Peyer's patch (tissue), 4 donors: ENCODE data around the gene TSEN54. TPM values are rescaled to one million over a fixed set of nuclear protein-coding genes. Genes with fewer than 3 reads are reported as not detected.

Source experiments
- DNase-seq, 3 donors: peaks; one replicate each; pipeline ENCODE4 v3.0.0-alpha.2; 2017 to 2019
- H3K27ac ChIP-seq, 4 donors: fragments of 200-600 bp; sonication (generic); one replicate each; pipeline ENCODE4 v1.5.1; 2016 to 2019
- H3K27me3 ChIP-seq, 2 donors: fragments of 200-600 bp; sonication (generic); one replicate each; pipeline ENCODE4 v1.5.1; 2019
- H3K36me3 ChIP-seq, 3 donors: fragments of 200-600 bp; sonication (generic); one replicate each; pipeline ENCODE4 v1.5.1; 2016 to 2019
- H3K4me1 ChIP-seq, 4 donors: fragments of 200-600 bp; sonication (generic); one replicate each; pipeline ENCODE4 v1.5.1; 2016 to 2019
- H3K4me3 ChIP-seq, 4 donors: fragments of 200-600 bp; sonication (generic); 1 replicate in 3 of 4; 2 replicates in 1 of 4; pipeline ENCODE4 v1.5.1; 2016 to 2019; ENCODE audit warnings: mild to moderate bottlenecking in 1 of 4
- H3K9me3 ChIP-seq, 4 donors: fragments of 200-600 bp; sonication (generic); one replicate each; pipeline ENCODE4 v1.5.1; 2016 to 2019; ENCODE audit warnings: mild to moderate bottlenecking in 1 of 4
- POLR2A ChIP-seq, 2 donors: fragments of 450-650 bp; IDR thresholded peaks; one replicate each; pipeline ENCODE4 v1.5.1; 2017; ENCODE audit warnings: antibody characterized with exemption in 2 of 2, mild to moderate bottlenecking in 2 of 2, moderate library complexity in 2 of 2
- total RNA-seq, 4 donors: library from RNA; depleted of rRNA; stranded (reverse); fragments of >200 nt; gene quantifications; one replicate each; pipeline ENCODE4 v1.1.0, GENCODE V29; 2016
- TF ChIP-seq, protein P1 (sequence below), 6 experiments: fragments of 450-650 bp in 4 of 6; fragments of 200-600 bp in 2 of 6; sonication (generic) in 1 of 6; IDR thresholded peaks; one replicate each; pipeline ENCODE4 v1.5.1; 2017 to 2019; ENCODE audit warnings: antibody characterized with exemption in 6 of 6, mild to moderate bottlenecking in 3 of 6, moderate library complexity in 1 of 6

Gene TSEN54
- total RNA-seq, 4 donors from 2014 or later: 47.9 to 89.5 (median 80.0) TPM

DNA sequence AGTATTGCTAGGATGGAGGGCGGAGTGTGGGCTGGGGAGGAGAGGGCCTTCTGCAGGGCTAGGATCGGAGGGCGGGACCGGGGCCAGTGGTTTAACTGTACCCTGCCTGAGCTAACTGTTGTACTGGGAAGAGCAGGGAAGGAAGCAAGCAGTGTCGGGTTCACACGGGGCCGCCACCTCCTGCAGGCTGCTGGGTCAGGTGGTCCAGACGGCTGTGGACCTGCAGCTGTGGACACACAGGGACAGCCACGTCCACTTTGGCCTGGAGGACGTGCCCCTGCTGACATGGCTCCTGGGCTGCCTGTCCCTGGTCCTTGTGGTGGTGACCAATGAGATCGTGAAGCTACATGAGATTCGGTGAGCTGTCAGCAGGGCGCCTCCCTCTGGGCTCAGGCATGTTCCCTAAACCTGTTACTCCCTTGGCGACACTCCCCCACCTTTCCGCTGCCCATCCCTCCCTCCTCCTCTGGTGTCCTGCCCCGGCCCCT is 17.6 kb upstream of the TSEN54 start:
- H3K27me3 ChIP-seq: no peaks in the 10 kb centered on the region
- peak overlapping the region in 1 of 4 donors; percentile 7 for H3K27ac ChIP-seq
- H3K4me3 ChIP-seq: no peak overlapping the region
- DNase-seq: no peak
- H3K9me3 ChIP-seq: no peaks in the 10 kb centered on the region
- TF ChIP-seq POLR2A (IDR thresholded peaks at IDR 0.05): no peak
- TF ChIP-seq, protein P1, sequence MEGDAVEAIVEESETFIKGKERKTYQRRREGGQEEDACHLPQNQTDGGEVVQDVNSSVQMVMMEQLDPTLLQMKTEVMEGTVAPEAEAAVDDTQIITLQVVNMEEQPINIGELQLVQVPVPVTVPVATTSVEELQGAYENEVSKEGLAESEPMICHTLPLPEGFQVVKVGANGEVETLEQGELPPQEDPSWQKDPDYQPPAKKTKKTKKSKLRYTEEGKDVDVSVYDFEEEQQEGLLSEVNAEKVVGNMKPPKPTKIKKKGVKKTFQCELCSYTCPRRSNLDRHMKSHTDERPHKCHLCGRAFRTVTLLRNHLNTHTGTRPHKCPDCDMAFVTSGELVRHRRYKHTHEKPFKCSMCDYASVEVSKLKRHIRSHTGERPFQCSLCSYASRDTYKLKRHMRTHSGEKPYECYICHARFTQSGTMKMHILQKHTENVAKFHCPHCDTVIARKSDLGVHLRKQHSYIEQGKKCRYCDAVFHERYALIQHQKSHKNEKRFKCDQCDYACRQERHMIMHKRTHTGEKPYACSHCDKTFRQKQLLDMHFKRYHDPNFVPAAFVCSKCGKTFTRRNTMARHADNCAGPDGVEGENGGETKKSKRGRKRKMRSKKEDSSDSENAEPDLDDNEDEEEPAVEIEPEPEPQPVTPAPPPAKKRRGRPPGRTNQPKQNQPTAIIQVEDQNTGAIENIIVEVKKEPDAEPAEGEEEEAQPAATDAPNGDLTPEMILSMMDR (IDR thresholded peaks at IDR 0.05): no peak
- peaks cover 0 to 83% (median 0%) of the 10 kb centered on the region in 3 donors for H3K36me3 ChIP-seq
- no peaks in the 10 kb centered on the region for H3K4me1 ChIP-seq

DNA sequence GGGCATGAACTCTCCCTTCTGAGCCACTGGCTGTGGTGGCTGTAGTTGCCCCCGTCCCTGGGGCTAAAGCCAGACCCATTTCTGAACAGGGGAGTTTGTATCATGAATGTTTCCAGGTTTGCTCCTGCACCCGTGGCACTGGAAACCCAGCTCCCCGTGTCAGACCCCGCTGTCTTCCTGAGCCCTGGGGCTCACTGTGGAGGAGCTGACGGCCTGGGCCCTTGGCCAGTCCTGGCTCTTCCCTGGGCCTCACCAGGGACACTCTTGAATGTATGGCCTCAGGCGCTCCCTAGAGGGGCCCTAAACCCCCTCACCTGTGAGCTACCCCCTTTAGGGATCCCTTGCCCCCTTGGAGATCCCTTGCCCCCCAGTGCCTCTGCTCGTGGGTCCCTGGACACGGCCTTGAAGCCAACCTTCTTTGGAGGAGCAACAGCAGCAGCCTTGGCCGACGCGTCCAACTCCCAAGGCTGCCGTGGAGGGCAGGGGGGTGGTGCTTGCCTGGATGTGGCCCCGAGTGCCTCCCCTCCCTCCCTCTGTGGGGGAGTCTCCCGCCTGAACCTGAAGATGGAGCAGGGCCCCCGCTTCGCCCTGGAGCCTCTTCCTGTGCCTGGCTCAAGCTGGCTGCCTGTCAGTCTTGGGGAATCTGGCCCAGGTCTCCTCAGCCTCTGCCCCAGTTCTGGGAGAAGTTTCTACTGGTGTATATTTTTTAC is 16.9 kb upstream of the TSEN54 start:
- no peak overlapping the region for H3K4me3 ChIP-seq
- H3K36me3 ChIP-seq: peaks cover 0 to 81% (median 0%) of the 10 kb centered on the region in 3 donors
- no peaks in the 10 kb centered on the region for H3K27me3 ChIP-seq
- peaks cover 0 to 2% (median 0%) of the 10 kb centered on the region in 4 donors for H3K4me1 ChIP-seq
- TF ChIP-seq POLR2A (IDR thresholded peaks at IDR 0.05): no peak
- no peak overlapping the region for H3K27ac ChIP-seq
- no peak for DNase-seq
- no peaks in the 10 kb centered on the region for H3K9me3 ChIP-seq

DNA sequence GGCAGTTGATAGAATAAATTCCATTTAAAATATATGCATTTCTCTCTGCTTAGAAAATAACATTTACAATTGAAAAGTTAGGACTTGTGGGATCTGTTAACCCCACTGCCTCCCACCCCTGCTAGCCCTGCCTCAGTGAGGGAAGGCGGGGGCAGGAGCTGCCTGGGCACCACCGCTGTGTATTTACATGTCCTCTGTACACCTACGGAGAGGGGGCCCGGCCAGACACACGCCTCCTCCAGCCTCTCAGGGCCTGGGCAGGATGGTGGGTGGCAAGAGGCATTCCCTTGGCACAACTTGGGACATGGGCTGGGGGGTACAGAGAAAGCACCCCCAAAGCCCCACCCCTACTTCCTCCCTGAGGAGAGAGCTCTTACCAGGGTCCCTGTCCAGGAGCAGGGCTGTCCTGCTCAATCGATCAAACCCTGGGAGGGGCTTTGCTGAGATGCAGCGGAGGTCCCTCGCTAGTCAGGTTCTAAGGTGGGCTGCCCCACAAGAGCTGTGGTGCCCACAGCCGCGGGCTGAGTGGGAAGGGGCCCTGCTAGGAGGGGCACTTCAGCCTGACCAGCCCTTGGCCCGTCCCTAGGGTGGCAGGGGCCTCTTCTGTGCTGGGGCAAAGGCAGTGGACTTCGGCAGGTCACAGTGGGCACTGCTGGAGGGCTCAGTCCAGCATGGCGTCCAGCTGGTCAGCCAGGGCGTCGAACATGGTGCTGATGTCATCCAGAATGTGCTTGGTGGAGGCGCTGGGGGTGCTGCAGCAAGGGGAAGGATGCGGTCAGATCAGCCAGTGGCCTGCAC is 15.7 kb upstream of the TSEN54 start:
- Histone ChIP-seq H3K4me3 (no peak overlapping the region), H3K9me3 (no peaks in the 10 kb centered on the region), H3K36me3 (peaks cover 0 to 81% (median 0%) of the 10 kb centered on the region in 3 donors), H3K4me1 (peaks cover 0 to 6% (median 0%) of the 10 kb centered on the region in 4 donors), H3K27me3 (no peaks in the 10 kb centered on the region), H3K27ac (no peak overlapping the region)
- TF ChIP-seq, protein P1 (IDR thresholded peaks at IDR 0.05): no peak
- no peak for DNase-seq

DNA sequence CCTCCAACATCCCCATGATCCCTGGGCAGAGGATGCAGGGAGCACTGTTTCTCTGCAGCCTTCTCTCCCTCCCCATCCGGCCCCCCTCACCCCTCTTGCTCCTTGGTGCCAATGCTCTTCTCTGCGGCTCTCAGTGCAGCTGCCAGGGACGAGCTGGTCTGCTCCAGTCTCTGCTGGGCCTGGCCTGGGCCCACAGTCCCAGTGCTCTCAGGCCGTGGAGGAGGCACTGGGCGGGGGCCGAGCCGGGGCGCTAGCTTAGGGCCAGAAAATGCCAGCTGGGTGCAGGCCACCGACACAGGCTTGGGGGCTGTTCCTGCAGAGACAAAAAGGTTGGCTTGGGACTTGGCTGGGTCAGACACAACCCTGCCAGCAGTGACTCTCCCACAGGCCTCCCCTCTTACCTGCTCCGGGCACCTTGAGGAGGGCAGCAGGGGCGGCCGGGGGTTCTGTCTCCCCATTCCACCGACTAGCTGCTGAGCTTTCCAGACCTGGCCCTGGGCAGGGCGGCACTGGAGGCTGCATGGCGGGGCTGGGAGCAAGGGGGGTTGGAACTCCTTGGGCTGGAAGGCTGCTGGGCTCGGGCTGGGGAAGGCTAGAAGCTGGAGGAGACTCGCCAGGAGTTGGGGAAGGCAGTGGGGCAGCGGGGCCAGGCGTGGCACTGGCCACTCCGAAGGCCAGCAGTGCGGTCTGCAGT is 14.8 kb upstream of the TSEN54 start:
- Histone ChIP-seq H3K9me3 (no peaks in the 10 kb centered on the region), H3K4me3 (no peak overlapping the region), H3K36me3 (peaks cover 0 to 81% (median 0%) of the 10 kb centered on the region in 3 donors), H3K4me1 (peaks cover 0 to 6% (median 0%) of the 10 kb centered on the region in 4 donors), H3K27ac (no peak overlapping the region), H3K27me3 (no peaks in the 10 kb centered on the region)
- TF ChIP-seq POLR2A (IDR thresholded peaks at IDR 0.05): no peak
- no peak for DNase-seq

DNA sequence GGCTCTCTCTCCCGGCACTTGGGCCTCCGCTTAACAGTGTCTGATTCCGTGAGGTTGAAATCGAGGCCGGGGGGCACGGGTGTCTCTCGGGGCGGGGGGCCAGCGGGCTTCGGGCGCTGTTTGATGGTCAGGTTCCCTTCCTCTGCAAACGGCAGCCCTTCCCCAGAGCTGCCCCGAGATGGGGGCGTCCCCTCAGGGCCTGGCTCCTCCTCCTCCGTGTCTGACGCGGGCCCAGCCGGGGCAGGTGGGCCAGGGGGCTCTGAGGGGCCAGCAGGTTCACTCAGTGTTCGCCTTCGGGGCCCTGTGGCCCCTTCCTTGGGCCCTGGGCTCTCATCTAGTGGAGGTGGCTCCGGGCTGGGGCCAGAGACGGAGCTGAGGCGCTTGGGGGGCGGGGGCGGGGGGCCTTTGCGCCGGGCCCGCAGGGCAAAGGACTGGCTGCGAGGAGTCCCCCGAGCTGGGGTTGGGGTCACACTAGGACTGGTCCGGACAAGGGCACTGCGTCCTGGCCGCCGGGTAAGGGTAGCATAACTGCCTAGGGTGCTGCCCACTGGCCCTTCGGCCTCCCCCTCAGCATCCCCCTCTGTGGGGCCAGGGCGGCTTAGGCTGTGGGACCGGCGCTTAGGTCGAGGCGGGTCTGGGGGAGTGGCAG is 14.1 kb upstream of the TSEN54 start:
- Histone ChIP-seq H3K36me3 (peaks cover 0 to 81% (median 0%) of the 10 kb centered on the region in 3 donors), H3K27ac (no peak overlapping the region), H3K27me3 (no peaks in the 10 kb centered on the region), H3K4me3 (no peak overlapping the region), H3K4me1 (peaks cover 0 to 6% (median 0%) of the 10 kb centered on the region in 4 donors), H3K9me3 (no peaks in the 10 kb centered on the region)
- DNase-seq: no peak
- TF ChIP-seq, protein P1 (IDR thresholded peaks at IDR 0.05): no peak

DNA sequence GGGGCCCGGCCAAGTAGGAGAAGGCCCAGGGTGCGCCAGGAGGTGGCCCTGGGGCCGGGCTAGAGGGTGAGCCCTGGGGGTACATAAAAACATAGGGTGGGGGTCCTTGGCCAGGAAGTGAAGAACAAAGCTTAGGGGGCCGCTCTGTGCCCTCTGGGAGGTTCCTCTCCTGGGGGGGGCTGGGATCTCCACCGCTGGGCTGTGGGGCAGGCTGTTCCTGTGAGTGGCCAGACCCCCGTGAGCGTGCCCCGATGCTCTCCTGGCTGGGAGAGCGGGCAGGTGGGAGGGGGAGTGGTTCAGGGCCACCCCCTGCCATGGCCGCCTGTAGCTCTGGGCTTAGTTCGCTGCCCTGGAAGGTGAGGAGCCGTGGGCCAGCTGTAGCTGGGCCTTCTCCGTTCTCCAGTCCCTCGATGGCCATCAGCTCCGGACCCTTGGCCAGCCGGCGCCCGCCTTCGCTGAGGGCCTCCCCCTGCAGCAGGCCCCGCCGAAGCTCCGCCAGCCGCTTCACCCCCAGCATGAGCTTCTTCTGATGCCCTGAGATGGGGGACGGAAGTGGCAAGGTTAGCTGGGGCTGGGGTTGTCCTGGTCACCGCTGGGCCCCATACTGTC is 13.5 kb upstream of the TSEN54 start:
- H3K4me3 ChIP-seq: no peak overlapping the region
- peaks cover 0 to 83% (median 0%) of the 10 kb centered on the region in 3 donors for H3K36me3 ChIP-seq
- H3K27me3 ChIP-seq: no peaks in the 10 kb centered on the region
- TF ChIP-seq, protein P1 (IDR thresholded peaks at IDR 0.05): no peak
- TF ChIP-seq POLR2A (IDR thresholded peaks at IDR 0.05): no peak
- H3K4me1 ChIP-seq: peaks cover 0 to 6% (median 0%) of the 10 kb centered on the region in 4 donors
- no peaks in the 10 kb centered on the region for H3K9me3 ChIP-seq
- H3K27ac ChIP-seq: no peak overlapping the region
- no peak for DNase-seq
